Left renal cortex interstitium (tissue), 4 donors: ENCODE measurements around the gene ALPP. TPM values are rescaled to one million over a fixed set of nuclear protein-coding genes. Genes with fewer than 3 reads are reported as not detected.
"Not testable (repeated sequence)": the region's sequence is repeated elsewhere in the genome, so short reads cannot be mapped to it uniquely, and the experiment has no call there.

Experiments
- DNase-seq, 4 donors: peaks; one replicate each; pipeline ENCODE4 v3.0.0-alpha.2; 2013; ENCODE audit warnings: low read depth in 4 of 4, low spot score in 2 of 4, missing footprints in 1 of 4
- polyA plus RNA-seq, 4 donors: library from polyadenylated mRNA; unstranded; fragments of 120-200 nt; gene quantifications; one replicate each; pipeline ENCODE4 v1.2.1, GENCODE V29; 2013; ENCODE audit not compliant: insufficient read length in 4 of 4

ALPP gene
- polyA plus RNA-seq, result under 1 TPM in 2 of 4 donors, not detected in 2; 0.09 to 0.13 TPM

- not testable (repeated sequence) for DNase-seq
Measured at GRCh38 chr2:232378735-232379151, at the start of gene ALPP. ALPP (plus strand) TSS chr2:232378751; CDS start chr2:232378803, 52 bp downstream.

GRCh38 chr2:232329716-232330067 lies 48.9 kb upstream of the ALPP start:
- DNase-seq, result no peak

GRCh38 chr2:232330068-232330999 lies 48.2 kb upstream of the ALPP start:
- DNase-seq, result no peak

DNA sequence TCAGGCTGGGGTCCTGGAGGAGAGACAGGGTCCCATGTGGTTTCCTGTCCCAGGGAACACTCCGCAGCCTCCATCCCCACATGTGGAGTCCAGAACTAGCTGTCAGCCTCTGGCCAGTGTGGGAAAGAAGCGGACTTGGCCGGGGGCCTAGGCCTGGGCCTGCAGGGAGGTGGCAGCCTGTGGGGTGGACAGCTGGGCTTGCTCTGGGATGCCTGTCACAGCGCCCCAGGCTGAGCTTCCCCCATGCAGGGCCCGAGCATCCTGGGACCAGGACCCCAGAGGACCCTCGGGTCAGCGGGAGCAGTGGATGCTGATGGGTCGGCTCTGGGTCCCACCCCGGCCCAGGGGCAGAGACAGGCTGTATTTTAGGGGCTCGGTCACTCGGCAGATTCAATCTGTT lies 47.5 kb upstream of the ALPP start:
- not testable (repeated sequence) for DNase-seq

GRCh38 chr2:232331641-232332040 lies 46.9 kb upstream of the ALPP start:
- not testable (repeated sequence) for DNase-seq

DNA sequence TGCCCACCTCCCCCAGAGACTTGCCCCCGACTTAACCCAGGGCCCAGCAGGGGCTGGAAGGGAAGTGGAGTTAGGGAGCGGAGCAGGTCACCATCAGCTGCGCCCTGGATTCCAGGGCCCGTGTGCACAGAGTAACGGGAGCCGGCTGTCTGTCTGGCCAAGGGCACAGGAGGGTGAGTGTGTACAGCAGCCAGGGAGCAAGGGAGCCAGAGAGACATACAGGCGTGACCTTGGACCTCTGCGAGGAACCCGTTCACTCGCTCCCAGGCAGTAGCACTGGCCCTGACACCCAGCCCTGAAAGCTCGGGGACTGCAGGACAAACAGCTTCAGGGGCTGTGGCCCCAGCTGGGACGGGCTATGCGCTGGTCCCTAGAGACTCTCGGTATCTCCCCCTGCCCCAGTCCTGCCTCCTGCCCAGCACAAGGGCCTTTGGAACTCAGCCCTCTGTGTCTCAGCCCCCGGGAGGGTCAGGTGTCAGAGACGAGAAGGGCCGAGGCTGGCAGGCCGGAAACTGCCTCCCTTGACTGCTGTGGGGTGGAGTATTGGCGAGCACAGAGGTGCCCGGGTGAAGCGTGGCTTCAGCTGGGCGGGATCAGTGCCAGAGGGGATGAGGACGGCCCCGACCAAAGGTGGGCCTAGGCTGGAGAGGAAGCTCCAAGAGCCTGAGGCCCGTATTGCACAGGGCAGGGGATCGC lies 46.2 kb upstream of the ALPP start:
- DNase-seq, result not testable (repeated sequence)

DNA sequence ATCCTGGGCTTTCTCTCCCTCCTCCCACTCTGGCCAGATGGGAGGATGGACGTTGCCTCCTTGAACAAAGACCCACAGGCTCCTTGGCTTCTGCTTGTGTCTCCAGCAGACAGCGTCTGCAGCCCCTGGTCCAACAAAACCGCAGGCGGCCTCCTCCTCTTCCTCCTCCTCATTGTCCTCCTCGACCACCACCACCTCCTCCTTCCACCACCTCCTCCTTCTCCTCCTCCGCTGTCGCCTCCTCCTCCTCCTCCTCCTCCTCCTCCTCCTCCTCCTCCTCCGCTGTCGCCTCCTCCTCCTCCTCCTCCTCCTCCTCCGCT lies 45.7 kb upstream of the ALPP start:
- no peak for DNase-seq

DNA sequence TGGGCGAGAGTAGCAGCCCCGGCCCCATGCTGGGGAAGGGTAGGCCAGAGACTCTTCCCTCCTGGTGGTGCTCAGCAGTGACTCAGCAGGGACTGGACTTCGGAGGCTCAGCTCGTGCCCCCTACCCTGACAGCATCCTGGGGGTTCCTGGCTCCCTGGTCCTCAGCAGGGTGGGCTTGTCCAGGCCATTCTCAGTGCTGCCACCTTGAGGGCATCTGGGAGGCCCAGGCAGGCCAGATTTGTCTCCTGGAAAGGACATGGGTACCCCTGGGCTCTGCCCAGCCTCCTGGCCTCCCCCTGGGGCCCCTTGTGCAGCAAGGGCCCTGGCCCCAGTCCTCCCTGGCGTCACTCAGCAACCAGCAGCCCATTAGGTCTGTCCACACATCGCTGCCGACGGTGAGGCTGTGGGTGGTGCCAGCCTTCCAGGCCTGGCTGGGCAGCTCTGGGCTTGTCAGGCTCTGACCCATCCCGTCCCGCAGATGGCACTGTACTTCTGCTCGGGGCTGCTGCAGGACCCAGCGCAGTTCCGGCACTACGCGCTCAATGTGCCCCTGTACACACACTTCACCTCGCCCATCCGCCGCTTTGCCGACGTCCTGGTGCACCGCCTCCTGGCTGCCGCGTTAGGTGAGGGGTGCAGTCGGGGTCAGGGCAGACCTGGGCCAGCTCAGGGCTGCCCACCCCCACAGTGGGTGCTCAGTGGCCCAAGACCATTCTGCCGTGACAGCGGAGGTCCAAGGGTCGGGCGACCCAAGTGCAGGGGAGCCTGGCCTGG lies 45.0 kb upstream of the ALPP start:
- DNase-seq, result no peak

DNA sequence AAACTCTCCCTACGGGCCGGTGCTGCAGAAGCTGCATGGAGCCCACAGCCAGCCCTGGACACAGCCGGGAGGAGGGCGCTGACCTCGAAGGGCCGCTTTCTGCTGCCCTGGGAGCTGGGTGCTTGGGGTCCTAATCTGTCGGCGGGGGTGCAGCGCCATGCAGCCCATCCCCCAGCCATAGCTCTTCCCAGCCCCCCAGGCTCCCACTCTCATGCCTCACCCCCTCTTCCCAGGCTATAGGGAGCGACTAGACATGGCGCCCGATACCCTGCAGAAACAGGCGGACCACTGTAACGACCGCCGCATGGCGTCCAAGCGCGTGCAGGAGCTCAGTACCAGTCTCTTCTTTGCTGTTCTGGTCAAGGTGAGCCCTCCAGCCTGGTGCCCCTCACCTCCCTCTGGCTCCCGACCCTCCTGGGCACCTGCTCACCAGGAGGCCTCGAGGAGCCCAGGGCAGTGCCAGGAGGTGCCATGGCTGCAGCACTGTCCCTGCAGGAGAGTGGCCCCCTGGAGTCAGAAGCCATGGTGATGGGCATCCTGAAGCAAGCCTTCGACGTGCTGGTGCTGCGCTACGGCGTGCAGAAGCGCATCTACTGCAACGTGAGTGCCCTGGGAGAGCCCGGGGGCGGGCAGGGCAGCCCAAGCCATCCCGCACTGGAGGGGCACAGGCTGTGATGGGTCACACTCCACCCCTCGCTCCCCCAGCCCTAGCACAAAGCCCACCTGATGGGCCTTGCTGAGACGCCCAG lies 44.2 kb upstream of the ALPP start:
- not testable (repeated sequence) for DNase-seq

- DNase-seq, result not testable (repeated sequence)
Measured at GRCh38 chr2:232334885-232335205, 43.7 kb upstream of the ALPP start.

DNA sequence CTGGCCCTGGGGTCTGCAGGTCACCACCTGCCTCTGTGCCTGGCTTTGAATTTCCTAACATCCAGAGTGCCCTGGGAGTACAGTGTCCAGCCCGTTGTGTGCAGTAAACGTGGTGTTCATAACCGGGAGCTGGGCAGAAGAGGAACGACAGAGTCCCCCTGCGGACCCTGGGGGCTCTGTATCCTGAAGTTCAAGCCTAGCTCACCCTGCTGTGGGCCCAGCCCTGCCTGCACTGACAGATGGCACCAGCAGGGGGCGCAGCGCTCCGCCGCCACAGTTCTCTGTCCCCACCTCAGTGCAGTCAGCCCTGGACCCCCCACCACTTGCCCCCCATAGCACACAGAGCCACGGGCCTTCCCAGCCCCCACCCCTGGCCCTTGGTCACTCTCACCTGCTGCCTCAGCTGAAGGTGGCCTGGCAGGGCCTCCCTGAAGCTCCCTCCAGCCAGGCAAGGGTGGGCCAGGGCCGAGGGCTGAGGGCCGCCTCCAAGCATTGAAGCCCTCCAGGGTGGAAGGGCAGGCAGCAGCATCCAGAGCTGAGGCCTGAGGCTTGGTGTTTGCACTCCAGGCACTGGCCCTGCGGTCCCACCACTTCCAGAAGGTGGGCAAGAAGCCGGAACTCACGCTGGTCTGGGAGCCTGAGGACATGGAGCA lies 43.2 kb upstream of the ALPP start:
- not testable (repeated sequence) for DNase-seq

DNA sequence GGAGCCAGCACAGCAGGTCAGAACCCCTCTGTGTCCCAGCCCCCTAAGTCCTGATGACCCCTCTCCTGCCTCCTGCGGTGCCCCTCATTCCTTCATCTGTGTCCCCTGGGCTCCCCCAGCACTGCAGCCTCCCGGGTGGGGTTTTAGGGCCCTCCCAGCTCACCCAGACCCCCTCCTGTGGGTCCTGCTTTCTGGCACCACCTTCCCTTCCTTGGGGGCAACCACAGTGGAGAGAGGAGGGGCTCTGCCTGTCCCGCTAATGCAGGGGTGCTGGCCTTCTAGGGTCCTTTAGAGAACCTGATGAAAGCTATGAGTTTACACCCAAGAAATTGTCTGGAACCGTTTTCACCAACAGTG lies 42.7 kb upstream of the ALPP start:
- no peak for DNase-seq

DNA sequence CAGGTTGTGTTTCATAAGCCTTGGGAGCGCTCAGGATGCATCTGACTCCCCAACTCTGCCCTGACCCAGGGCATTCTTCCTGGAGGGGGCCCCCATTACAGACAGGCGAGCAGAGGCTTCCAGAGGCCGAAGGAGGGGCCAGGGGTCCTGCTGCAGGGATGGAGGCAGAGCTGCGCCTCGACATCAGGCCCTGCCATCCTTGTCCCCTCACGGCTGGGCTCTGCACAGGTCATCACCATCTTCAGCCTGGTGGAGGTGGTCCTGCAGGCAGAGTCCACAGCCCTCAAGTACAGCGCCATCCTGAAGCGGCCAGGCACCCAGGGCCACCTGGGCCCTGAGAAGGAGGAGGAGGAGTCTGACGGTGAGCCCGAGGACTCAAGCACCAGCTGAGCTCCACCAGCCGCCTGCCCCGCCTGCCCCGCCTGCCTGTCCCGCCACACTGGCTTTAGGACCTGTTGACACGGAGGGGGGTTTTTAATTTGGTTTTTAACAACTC lies 42.3 kb upstream of the ALPP start:
- no peak for DNase-seq

DNA sequence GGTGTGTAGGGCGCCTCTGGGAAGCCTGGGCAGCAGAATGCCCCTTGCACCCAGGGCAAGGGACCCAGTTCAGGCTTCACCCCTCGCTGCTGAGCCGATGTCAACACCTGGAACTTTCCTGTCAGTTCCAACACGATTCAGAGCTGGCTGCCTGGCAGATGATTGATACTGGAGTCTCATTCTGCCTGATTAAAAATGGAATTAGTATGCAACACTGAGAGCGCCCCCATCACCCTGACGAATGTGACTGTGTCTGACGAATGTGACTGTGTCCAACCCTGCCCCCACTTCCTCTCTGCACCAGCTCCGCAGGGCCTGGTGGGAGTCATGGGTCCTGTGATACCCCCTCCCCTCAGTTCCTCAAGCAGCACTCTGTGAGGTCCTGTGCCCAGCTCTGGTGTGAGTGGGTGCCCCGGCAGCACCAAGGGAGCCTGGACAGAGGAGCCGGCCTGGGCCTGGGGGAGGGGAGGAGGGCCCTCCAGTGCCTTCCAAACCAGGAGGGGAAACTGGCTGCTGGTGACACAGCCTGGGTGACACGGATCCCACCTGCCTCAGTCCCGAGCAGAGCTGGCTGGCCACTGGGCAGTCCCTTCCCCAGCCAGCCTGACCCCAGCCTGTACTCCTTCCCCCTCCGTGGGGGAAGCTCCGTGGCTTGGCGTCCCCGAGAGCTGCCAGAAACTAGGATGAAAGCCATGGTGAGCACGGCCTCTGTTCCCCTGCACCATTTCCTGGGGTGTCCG lies 41.4 kb upstream of the ALPP start:
- DNase-seq, result no peak

DNA sequence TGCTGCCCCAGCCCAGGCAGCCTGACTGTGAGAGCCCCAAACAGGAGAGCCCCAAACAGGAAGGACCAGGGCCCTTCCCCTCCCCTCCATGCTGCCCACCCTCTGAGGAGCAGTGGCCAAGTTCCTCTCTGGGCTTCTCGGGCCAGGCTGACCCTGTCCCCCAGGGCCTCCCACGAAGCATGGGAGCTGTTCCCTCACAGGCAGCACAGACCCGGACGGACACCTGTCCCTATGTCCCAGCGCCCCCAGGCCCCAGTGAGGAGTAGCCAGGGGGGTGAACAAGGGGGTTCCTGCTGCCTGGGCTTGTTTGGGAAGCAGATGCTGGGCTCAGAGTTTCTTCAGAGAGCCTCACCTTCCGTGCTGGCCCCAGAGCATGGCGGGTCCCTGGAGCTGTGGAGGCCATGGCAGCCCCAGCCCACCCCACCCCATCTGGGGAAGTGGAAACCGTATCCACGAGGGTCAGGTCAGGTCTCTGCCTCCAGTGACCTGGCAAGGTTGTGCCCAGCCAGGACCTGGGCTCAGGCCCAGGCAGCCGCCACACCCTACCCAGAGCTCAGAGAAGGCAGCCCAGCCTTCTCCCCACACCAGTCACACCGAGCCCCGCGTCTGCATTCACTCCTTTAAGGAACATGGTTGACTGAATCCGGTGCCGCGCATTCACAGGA lies 40.3 kb upstream of the ALPP start:
- DNase-seq, result not testable (repeated sequence)

DNA sequence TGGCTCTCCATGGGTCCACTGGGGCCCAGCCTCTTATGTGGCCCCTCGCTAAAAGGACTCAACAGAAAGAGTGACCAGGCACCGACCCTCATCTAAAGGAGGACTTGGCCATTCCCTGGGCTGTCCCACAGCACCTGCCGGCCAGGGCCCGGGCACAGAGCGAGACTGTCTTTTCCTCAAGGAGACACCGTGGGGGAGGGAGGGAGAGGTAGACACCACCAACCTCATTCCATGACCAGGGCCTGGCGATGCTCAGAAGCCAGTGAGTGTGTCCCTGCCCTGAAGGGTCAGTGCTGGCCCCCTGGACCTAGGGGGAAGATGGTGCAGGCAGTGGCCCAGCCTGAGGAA lies 39.8 kb upstream of the ALPP start:
- DNase-seq, result no peak

GRCh38 chr2:232339121-232340081 lies 39.1 kb upstream of the ALPP start:
- no peak for DNase-seq
